K562 (cell line): ENCODE results near the gene UNC80. TPM values are rescaled to one million over a fixed set of nuclear protein-coding genes. Genes with fewer than 3 reads are reported as not detected.

Experiments used
- CCNT2 ChIP-seq: IDR thresholded peaks from 2 replicates; pipeline ENCODE4 v1.6.1; 2011; ENCODE audit warnings: borderline replicate concordance, low read depth, mild to moderate bottlenecking, moderate library complexity, mixed read lengths, low read length; ENCODE audit not compliant: insufficient read length; ENCODE audit errors: extremely low read depth
- FOSL1 ChIP-seq: fragments of 200-800 bp; sonication (Bioruptor generic); conservative IDR thresholded peaks from 2 replicates; pipeline ENCODE4 v1.6.1; 2016; ENCODE audit warnings: missing genetic modification characterization, missing compliant biosample characterization
- MBD2 ChIP-seq: sonication (generic); IDR thresholded peaks from 2 replicates; pipeline ENCODE4 v1.6.1; 2016; ENCODE audit warnings: low read depth, borderline replicate concordance
- NEUROD1 ChIP-seq: fragments of 150-350 bp; IDR thresholded peaks from 2 replicates; pipeline ENCODE4 v1.6.1; 2014; ENCODE audit warnings: borderline replicate concordance, low read length, low read depth; ENCODE audit not compliant: partially characterized antibody
- PCBP1 ChIP-seq: fragments of 200-400 bp; formaldehyde crosslinking; IDR thresholded peaks from 2 replicates; pipeline ENCODE4 v1.6.1; 2018; ENCODE audit warnings: mild to moderate bottlenecking, low read depth, low read length; ENCODE audit not compliant: poor library complexity, severe bottlenecking
- POLR2A ChIP-seq: fragments of 450-650 bp; conservative IDR thresholded peaks from 2 replicates; pipeline ENCODE4 v1.6.1; 2016
- POLR2G ChIP-seq: fragments of 200-400 bp; formaldehyde crosslinking; IDR thresholded peaks from 2 replicates; pipeline ENCODE4 v1.6.1; 2017; ENCODE audit warnings: low read depth, mild to moderate bottlenecking, antibody characterized with exemption, low read length, moderate library complexity
- SNIP1 ChIP-seq: fragments of 450-650 bp; IDR thresholded peaks from 2 replicates; pipeline ENCODE4 v1.7.1; 2017; ENCODE audit warnings: low read depth, mild to moderate bottlenecking
- SUPT5H ChIP-seq: fragments of 450-650 bp; IDR thresholded peaks from 2 replicates; pipeline ENCODE4 v1.6.1; 2016
- THRA ChIP-seq: fragments of 450-650 bp; IDR thresholded peaks from 2 replicates; pipeline ENCODE4 v1.6.1; 2017; ENCODE audit warnings: mild to moderate bottlenecking, moderate library complexity
- XRCC3 ChIP-seq: fragments of 450-650 bp; IDR thresholded peaks from 2 replicates; pipeline ENCODE4 v1.6.1; 2017; ENCODE audit warnings: mild to moderate bottlenecking, moderate library complexity
- YY1 ChIP-seq, 3 experiments: IDR thresholded peaks; 2 replicates each; pipeline ENCODE4 v1.6.1; 2011; ENCODE audit warnings: low read length in 2 of 3, mild to moderate bottlenecking in 2 of 3, moderate library complexity in 2 of 3, borderline replicate concordance in 1 of 3, control low read depth in 1 of 3, low read depth in 1 of 3; ENCODE audit not compliant: insufficient read depth in 3 of 3, insufficient replicate concordance in 2 of 3, control insufficient read depth in 1 of 3, insufficient read length in 1 of 3; ENCODE audit errors: extremely low read depth in 1 of 3
- ZFP30 ChIP-seq: fragments of 250-450 bp; sonication (Bioruptor Pico); IDR thresholded peaks from 2 replicates; pipeline ENCODE4 v1.8.0; 2022; ENCODE audit warnings: moderate library complexity, mild to moderate bottlenecking, inconsistent platforms, borderline replicate concordance
- ZNF23 ChIP-seq: fragments of 250-450 bp; sonication (Bioruptor Pico); IDR thresholded peaks from 2 replicates; pipeline ENCODE4 v1.4.0; 2020; ENCODE audit warnings: mild to moderate bottlenecking
- ZNF263 ChIP-seq: sonication (generic); formaldehyde crosslinking; IDR thresholded peaks from 2 replicates; pipeline ENCODE4 v1.8.0; 2022; ENCODE audit warnings: mild to moderate bottlenecking, missing genetic modification reagents, borderline replicate concordance
- ZNF347 ChIP-seq: fragments of 450-650 bp; formaldehyde crosslinking; IDR thresholded peaks from 2 replicates; pipeline ENCODE4 v1.4.0; 2020; ENCODE audit warnings: low read depth, mild to moderate bottlenecking, moderate library complexity
- polyA plus RNA-seq, 8 experiments: library from polyadenylated mRNA; depleted of rRNA in 4 of 8; stranded (reverse) in 5 of 8; unstranded in 3 of 8; fragments of >200 nt; fragmentation: Nextera tagmentation in 2 of 8; fragmentation: Illumina TruSeq in 1 of 8; extraction: Ambion mirVana in 2 of 8; extraction: Trizol in 1 of 8; gene quantifications; 2 replicates each; pipeline versions ENCODE4 v1.2.1 to v1.2.3, GENCODE V29; 2011 to 2014; ENCODE audit warnings: inconsistent platforms in 1 of 8, missing spikeins in 1 of 8
- total RNA-seq, 7 experiments: library from RNA; depleted of rRNA in 6 of 7; stranded (reverse); fragments of >200 nt in 6 of 7; fragmentation: Illumina TruSeq in 2 of 7; extraction: Trizol in 2 of 7; gene quantifications; 2 replicates each; pipeline versions ENCODE4 v1.2.1 to v1.2.3, GENCODE V29; 2011 to 2021; ENCODE audit warnings: low replicate concordance in 1 of 7
- TF ChIP-seq, protein P1 (sequence below): sonication (generic); formaldehyde crosslinking; IDR thresholded peaks from 2 replicates; pipeline ENCODE4 v1.8.0; 2022; ENCODE audit warnings: mild to moderate bottlenecking, missing genetic modification reagents
- TF ChIP-seq, protein P2 (sequence below): fragments of 200-800 bp; sonication (Bioruptor generic); IDR thresholded peaks from 2 replicates; pipeline ENCODE4 v1.6.1; 2017; ENCODE audit warnings: missing genetic modification characterization, missing compliant biosample characterization
- TF ChIP-seq, protein P3 (sequence below): sonication (generic); formaldehyde crosslinking; IDR thresholded peaks from 2 replicates; pipeline ENCODE4 v1.8.0; 2022; ENCODE audit warnings: mild to moderate bottlenecking, missing genetic modification reagents
- TF ChIP-seq, protein P4 (sequence below): fragments of 450-650 bp; IDR thresholded peaks from 2 replicates; pipeline ENCODE4 v1.6.1; 2016; ENCODE audit warnings: missing biosample characterization, missing genetic modification characterization

Gene UNC80
- total and polyA plus RNA-seq, 9 of the 15 experiments (the other 6 are each of a cell fraction or from before 2014, with no cell fraction given): under 0.01 to 0.04 (median 0.01) TPM; not detected in 5

DNA sequence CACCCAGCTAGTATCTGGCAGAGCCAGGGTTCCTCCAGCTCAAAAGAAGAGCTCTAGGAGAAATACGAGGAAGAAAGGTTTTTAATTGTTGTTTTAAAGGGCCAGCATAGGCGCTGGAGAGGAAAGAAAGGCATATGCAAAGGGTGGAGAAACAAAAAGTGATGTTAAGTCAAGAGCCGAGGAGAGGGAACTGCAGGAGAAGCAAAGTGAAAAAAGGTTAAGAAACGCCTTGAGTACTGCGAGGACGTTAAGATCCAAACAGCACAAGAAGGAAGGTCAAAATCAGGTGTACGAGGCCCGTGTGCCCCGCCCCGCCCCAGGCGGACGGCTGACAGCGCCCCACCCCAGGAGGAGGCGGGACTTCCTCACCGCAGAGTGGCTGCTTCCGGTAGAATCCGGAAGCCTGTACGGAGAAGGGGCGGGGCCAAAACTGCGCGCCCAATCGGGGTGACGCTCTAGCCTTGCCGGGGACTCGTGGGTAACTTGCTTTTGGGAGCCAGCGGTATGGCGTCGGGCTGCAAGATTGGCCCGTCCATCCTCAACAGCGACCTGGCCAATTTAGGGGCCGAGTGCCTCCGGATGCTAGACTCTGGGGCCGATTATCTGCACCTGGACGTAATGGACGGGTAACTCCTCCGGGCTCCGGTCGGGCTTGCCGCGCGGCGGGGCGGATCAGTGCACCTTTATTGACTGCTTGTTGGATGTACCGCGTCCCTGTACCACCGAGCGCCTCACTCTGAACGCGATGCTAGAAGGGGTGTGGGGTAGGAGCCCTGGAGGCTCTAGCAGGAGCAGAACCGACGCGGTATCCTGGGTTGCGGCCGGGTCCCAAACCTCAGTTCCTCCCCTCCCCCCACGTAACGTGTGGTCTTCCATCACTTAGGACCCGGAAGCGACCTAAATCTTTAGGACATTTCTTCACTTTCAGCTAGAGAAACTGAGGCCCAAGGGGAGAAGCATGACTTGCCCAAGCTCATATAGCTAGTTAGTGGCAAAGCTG is 230.8 kb downstream of the UNC80 start, which contains the start of gene RPE (continued):
- TF ChIP-seq THRA (no peak), CCNT2 (peak; percentile 21), SNIP1 (no peak), ZNF347 (CRISPR knock-in tag) (no peak), POLR2A (peak; percentile 81), MBD2 (no peak; the same call in 1 of the 2 replicates), SUPT5H (peak; percentile 77), POLR2G (peak; percentile 91), NEUROD1 (no peak), FOSL1 (tag) (no peak), XRCC3 (no peak), ZFP30 (CRISPR knock-in tag) (no peak), ZNF263 (CRISPR knock-in tag) (no peak), YY1 (IDR thresholded peaks at IDR 0.05; ENCODE audit: borderline replicate concordance in 1 of 3, control insufficient read depth in 1 of 3, extremely low read depth in 1 of 3, insufficient read depth in 3 of 3, insufficient read length in 1 of 3, insufficient replicate concordance in 2 of 3, low read depth in 1 of 3, low read length in 2 of 3) (peak in 1 of 3 experiments; percentile 72), ZNF23 (no peak), PCBP1 (no peak)
- TF ChIP-seq, protein P1, sequence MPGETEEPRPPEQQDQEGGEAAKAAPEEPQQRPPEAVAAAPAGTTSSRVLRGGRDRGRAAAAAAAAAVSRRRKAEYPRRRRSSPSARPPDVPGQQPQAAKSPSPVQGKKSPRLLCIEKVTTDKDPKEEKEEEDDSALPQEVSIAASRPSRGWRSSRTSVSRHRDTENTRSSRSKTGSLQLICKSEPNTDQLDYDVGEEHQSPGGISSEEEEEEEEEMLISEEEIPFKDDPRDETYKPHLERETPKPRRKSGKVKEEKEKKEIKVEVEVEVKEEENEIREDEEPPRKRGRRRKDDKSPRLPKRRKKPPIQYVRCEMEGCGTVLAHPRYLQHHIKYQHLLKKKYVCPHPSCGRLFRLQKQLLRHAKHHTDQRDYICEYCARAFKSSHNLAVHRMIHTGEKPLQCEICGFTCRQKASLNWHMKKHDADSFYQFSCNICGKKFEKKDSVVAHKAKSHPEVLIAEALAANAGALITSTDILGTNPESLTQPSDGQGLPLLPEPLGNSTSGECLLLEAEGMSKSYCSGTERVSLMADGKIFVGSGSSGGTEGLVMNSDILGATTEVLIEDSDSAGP (CRISPR knock-in tag): peak; percentile 76
- TF ChIP-seq, protein P2, sequence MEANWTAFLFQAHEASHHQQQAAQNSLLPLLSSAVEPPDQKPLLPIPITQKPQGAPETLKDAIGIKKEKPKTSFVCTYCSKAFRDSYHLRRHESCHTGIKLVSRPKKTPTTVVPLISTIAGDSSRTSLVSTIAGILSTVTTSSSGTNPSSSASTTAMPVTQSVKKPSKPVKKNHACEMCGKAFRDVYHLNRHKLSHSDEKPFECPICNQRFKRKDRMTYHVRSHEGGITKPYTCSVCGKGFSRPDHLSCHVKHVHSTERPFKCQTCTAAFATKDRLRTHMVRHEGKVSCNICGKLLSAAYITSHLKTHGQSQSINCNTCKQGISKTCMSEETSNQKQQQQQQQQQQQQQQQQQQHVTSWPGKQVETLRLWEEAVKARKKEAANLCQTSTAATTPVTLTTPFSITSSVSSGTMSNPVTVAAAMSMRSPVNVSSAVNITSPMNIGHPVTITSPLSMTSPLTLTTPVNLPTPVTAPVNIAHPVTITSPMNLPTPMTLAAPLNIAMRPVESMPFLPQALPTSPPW (CRISPR knock-in tag): peak; percentile 81
- TF ChIP-seq, protein P3, sequence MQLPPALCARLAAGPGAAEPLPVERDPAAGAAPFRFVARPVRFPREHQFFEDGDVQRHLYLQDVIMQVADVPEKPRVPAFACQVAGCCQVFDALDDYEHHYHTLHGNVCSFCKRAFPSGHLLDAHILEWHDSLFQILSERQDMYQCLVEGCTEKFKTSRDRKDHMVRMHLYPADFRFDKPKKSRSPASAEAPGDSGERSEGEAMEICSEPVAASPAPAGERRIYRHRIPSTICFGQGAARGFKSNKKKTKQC (CRISPR knock-in tag): 0 out of 2 replicates have a peak, but pooled peaks have one; percentile 33
- TF ChIP-seq, protein P4, sequence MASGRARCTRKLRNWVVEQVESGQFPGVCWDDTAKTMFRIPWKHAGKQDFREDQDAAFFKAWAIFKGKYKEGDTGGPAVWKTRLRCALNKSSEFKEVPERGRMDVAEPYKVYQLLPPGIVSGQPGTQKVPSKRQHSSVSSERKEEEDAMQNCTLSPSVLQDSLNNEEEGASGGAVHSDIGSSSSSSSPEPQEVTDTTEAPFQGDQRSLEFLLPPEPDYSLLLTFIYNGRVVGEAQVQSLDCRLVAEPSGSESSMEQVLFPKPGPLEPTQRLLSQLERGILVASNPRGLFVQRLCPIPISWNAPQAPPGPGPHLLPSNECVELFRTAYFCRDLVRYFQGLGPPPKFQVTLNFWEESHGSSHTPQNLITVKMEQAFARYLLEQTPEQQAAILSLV (tag): no peak
